GM12874 (cell line): ENCODE results near the gene FSIP1.

Experiments
- CTCF ChIP-seq: IDR thresholded peaks from 2 replicates; pipeline ENCODE4 v1.5.1; 2011; ENCODE audit warnings: low read depth, mild to moderate bottlenecking, control low read depth, low read length, moderate library complexity; ENCODE audit not compliant: insufficient read depth

FSIP1 gene

GRCh38 chr15:39720081-39720480, 62.6 kb downstream of the FSIP1 start:
- TF ChIP-seq CTCF: no peak

GRCh38 chr15:39719109-39719508, 63.5 kb downstream of the FSIP1 start:
- TF ChIP-seq CTCF: no peak

GRCh38 chr15:39717134-39717533, 65.5 kb downstream of the FSIP1 start:
- no peak for TF ChIP-seq CTCF

- no peak for TF ChIP-seq CTCF
Observed at GRCh38 chr15:39714251-39714650, 68.4 kb downstream of the FSIP1 start.

GRCh38 chr15:39713846-39714245, 68.8 kb downstream of the FSIP1 start:
- no peak for TF ChIP-seq CTCF

GRCh38 chr15:39710681-39711080, 72.0 kb downstream of the FSIP1 start:
- no peak for TF ChIP-seq CTCF

GRCh38 chr15:39709941-39710340, 72.7 kb downstream of the FSIP1 start:
- TF ChIP-seq CTCF: no peak

GRCh38 chr15:39706206-39706605, 76.4 kb downstream of the FSIP1 start:
- TF ChIP-seq CTCF: no peak
